Left renal pelvis (tissue), 4 donors: ENCODE results near the gene FYB2. TPM values are rescaled to one million over a fixed set of nuclear protein-coding genes. Genes with fewer than 3 reads are reported as not detected.
"Not testable (repeated sequence)": the region's sequence is repeated elsewhere in the genome, so short reads cannot be mapped to it uniquely, and the experiment has no call there.

Experiments
- DNase-seq, 4 donors: peaks; one replicate each; pipeline ENCODE4 v3.0.0-alpha.2; 2013; ENCODE audit warnings: low read depth in 4 of 4, low spot score in 3 of 4
- polyA plus RNA-seq, 4 donors: library from polyadenylated mRNA; unstranded; fragments of 120-200 nt; gene quantifications; one replicate each; pipeline ENCODE4 v1.2.1, GENCODE V29; 2013; ENCODE audit not compliant: insufficient read length in 4 of 4

FYB2 gene
- polyA plus RNA-seq, 4 donors: 0.96 to 1.2 (median 1.0) TPM; not detected in 1

- no peak for DNase-seq
These were observed 22.0 kb downstream of the FYB2 start for GRCh38 chr1:56797065-56797685.

GRCh38 chr1:56795870-56796269, 23.3 kb downstream of the FYB2 start:
- no peak for DNase-seq

- DNase-seq: no peak
These were observed 29.2 kb downstream of the FYB2 start for GRCh38 chr1:56790036-56790435.

GRCh38 chr1:56788588-56788987, 30.6 kb downstream of the FYB2 start:
- peak in 1 of 4 donors; percentile 18 for DNase-seq

GRCh38 chr1:56788102-56788501, 31.1 kb downstream of the FYB2 start:
- DNase-seq: no peak

- DNase-seq: no peak
These were observed 31.9 kb downstream of the FYB2 start for GRCh38 chr1:56787330-56787729.

GRCh38 chr1:56782773-56783172, 36.4 kb downstream of the FYB2 start:
- no peak for DNase-seq

GRCh38 chr1:56780826-56781225, 38.4 kb downstream of the FYB2 start:
- no peak for DNase-seq

GRCh38 chr1:56780128-56780750, 39.0 kb downstream of the FYB2 start:
- DNase-seq: no peak

GRCh38 chr1:56777972-56778371, 41.2 kb downstream of the FYB2 start:
- no peak for DNase-seq

- DNase-seq: not testable (repeated sequence)
These were observed 44.5 kb downstream of the FYB2 start for GRCh38 chr1:56774732-56775131.

GRCh38 chr1:56774067-56774609, 45.1 kb downstream of the FYB2 start:
- DNase-seq: no peak

GRCh38 chr1:56773341-56774066, 45.7 kb downstream of the FYB2 start:
- DNase-seq: no peak

- no peak for DNase-seq
These were observed 47.5 kb downstream of the FYB2 start for GRCh38 chr1:56771717-56772116.

- DNase-seq: no peak
These were observed 60.4 kb downstream of the FYB2 start for GRCh38 chr1:56758794-56759193.

GRCh38 chr1:56758135-56758534, 61.1 kb downstream of the FYB2 start:
- DNase-seq: peak in 1 of 4 donors; percentile 4

- DNase-seq: no peak
These were observed 63.3 kb downstream of the FYB2 start for GRCh38 chr1:56755911-56756310.

GRCh38 chr1:56754708-56755479, 64.3 kb downstream of the FYB2 start:
- DNase-seq: no peak

GRCh38 chr1:56745231-56745630, 74.0 kb downstream of the FYB2 start:
- no peak for DNase-seq

- no peak for DNase-seq
These were observed 90.2 kb downstream of the FYB2 start for GRCh38 chr1:56728964-56729363.

GRCh38 chr1:56726706-56727105, 92.5 kb downstream of the FYB2 start:
- no peak for DNase-seq
